ENCODE data around the gene MLLT1. TPM values are rescaled to one million over a fixed set of nuclear protein-coding genes. Genes with fewer than 3 reads are reported as not detected.
A peak's percentile ranks its signal among the peaks of the same experiment; 100 is the strongest.

Gene MLLT1
- total RNA-seq, 1 experiment from 2014 or later, result 5.6 TPM

DNA sequence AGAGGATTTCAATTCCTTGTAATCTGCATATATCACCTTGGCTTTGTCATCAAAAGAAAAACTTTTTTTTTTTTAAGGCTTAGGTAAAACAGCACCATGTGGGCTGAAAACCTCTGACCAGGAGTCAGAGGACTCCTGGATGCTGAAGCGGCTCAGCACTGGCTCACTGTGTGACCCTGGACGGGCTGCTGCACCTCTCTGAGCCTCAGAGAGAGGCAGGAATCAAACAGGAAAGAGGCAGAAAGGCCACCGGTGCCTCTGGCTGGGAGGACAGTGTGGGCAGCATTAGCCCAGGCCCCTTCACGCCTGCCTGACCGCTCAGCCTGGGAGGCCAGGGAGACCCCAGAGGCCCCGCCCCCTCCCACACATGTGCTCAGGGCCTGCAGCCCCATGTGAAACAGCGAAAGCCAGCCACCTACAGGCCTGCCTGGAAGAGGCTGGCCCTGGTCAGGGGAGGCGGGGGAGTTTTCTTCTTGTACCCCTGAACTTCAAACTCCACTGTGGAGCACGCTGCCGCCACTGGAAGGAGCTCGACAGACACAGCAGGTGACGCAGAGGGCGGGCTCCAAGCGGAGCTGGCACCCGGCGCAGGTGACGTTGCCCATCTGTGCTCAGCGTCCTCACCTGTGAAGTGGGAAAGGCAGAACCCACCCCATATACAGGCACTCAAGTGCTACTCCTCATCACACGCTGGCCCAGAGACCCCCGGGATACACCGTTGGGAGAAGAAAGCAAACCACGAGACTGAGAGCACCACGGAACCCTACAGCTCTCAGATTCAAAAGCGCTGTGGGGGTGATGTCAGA, 39.7 kb downstream of the MLLT1 start:
- DNase-seq (ENCODE audit: low spot score), result peak; percentile 50

DNA sequence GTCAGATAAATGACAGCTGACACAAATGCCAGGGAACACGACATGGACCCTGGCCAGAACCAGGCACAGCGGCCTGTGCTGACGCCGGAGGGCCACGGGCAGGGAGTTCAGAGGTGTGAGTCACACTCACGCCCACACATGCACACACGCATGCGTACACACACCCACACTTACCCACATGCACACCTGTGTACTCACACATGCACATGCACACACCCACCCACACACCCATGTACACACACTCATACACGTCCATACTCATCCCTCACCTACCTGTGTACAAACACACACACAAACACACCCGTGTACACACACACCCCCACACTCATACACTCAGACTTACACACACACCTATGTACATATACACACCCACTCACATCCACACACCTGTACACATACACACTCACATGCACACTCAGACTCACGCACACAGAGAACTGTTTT, 40.4 kb downstream of the MLLT1 start:
- in situ Hi-C loops (cut with HindIII; ENCODE audit: low sequenced_read_pairs), result no loop called here
- DNase-seq (ENCODE audit: low spot score), result no peak

More for the DNA sequence above, 39.7 kb downstream of the MLLT1 start:
- in situ Hi-C loops (cut with HindIII; ENCODE audit: low sequenced_read_pairs), result no loop called here

DNA sequence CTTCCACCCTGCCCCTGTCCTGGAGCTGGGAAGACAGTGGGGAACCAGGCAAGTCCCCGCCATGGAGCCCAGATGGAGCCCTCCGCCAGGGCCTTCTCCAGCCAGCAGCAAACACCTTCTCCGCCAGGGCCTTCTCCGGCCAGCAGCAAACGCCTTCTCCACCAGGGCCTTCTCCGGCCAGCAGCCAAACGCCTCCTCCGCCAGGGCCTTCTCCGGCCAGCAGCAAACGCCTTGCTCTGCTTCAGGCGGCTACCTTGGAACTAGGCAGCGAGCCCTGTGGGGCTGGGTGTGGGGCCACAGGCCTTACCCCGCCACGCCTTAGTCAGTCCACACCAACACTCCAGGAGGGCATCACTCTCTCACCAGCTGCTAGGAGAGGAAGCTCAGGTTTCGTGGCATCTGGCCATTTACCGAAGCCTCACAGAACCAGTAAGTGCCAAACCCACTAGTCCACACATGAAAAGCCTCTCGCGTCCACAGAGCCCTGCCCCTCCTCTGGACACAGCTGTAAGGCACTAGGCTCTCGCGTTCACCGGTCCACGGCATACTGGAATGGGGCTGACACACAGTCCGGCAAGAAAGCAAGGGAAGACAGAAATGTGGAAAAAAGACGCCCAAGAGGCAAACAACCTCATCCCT, 41.0 kb downstream of the MLLT1 start:
- in situ Hi-C loops (cut with HindIII; ENCODE audit: low sequenced_read_pairs), result no loop called here

DNA sequence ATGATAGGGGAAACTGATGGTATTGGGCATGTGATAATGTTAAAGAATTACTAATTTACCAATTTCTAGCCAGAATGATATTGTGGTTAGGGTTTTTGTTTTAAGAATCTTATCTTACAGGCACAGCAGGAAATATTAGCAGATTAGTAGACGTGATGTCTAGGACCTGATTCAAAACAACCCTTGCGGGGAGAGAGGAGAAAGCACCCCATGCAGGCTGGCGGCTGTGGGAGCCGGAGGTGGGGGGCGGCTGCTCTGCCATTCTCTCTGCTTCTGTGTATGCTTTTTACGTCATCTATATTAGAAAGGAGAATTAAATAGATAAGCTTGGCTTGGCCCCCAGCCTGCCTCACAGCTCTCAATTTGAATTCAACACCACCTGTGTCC, 41.5 kb downstream of the MLLT1 start:
- in situ Hi-C loops (cut with HindIII; ENCODE audit: low sequenced_read_pairs), result no loop called here
- DNase-seq (ENCODE audit: low spot score), result no peak

More for the DNA sequence above, 41.0 kb downstream of the MLLT1 start:
- peak; percentile 67 for DNase-seq (ENCODE audit: low spot score)

DNA sequence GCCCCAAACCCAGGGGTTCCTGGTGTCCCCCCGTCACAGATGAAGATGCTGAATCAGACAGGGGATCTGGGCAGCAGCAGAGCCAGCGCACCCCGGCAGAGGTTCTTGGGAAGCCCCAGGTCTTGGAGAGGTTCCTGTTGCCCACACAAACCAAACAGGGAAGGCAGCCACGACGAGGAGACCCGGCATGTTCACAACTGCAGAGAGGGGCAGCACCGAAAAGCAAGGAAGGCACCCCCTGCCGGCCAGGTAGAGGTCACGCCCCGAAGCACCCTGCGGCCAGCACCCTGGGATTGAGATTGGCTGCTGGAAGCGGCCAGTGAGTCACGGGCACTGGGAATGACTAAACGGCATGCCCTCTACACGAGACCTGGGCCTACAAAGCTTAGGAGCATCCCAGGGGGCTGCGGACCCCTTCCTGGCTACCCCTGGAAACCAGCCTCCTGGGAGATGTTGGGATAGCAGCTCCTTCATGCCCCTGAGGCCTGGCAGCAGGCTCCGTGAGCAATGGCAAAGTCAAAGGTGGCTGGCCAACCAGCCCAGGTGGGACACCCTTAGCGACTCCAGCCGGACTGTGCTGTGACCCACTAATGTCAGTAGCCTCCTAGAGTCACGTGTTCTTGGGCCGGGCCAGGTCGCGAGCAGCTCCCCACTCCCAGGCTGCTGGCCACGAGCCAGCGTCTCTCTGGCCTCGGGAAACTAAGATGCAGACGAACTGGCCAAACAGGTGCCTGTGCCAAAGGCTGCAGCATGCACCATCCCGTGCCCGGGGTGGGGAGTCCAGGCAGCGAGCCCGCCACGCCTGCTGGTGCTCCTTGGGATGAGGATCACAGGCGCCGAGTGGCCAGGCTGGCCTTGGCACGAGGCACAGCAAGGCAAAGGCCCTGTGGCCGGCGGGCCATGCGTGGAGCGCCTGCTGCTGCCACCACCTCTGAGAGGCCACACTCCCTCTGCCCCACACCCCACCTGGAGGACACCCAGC, 43.2 kb downstream of the MLLT1 start:
- in situ Hi-C loops (cut with HindIII; ENCODE audit: low sequenced_read_pairs), result no loop called here
- peak; percentile 91 for DNase-seq (ENCODE audit: low spot score)

DNA sequence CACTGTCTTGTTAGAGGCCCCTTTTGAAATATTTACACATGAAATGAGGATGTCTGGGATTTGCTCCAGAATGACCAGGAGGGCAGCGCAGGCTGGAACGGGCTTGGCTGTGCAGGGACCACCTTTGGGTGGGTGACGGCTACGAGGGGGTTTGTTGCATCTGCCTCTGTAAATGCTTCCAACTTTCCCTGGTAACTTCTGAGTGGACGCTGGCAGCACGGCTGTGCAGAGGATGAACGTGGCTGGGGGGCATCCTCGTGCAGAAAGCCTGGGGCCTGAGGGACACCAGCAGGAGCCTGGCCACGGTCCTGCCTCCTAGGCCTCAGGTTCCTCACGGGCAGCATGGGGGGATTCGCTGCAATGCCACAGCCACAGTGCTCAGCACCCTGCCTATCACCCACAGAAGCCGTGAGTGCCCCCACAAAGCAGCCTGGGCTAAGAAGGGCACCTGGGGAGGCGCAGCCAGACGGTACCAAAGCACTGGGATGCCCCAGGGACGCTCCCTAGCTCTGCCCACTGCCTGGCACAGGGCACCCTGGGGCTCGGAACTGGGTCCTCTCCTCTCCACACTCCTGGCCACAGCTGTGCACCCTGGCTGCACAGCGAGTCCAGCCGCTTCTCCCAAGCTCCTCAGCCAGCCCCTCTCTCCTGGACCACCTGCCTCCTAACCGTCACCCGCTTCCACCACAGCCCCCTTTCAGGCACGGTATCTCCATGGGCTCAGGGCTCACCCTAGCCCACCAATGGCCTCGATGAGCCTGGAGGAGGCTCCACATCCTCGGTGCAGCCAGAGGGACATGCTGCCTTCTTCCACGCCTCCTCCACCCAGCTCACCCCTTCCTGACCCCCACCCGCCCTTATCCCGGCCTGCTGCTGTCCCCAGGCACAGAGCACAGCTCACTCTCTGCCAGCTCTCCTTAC, 44.5 kb downstream of the MLLT1 start:
- DNase-seq (ENCODE audit: low spot score), result no peak
- in situ Hi-C loops (cut with HindIII; ENCODE audit: low sequenced_read_pairs), result no loop called here

DNA sequence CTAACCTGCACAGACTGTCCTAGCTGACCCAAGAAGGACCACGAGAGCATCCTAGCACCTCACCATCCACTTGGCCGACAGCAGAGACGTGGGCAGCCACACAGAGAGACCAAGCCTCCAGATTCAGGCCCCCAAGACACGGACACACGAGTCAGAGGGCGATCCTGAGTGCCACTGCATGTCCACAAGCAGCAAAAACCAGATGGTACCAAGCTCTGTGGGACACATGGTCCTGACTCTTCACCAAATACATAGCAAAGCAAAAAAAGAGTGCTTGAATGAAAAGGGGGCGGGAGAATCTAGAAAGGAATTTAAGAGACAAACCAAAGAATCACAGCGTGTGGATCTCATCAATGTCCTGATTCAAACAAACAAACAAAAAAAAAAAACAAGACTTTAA, 45.2 kb downstream of the MLLT1 start:
- in situ Hi-C loops (cut with HindIII; ENCODE audit: low sequenced_read_pairs), result no loop called here
- DNase-seq (ENCODE audit: low spot score), result peak; percentile 70

DNA sequence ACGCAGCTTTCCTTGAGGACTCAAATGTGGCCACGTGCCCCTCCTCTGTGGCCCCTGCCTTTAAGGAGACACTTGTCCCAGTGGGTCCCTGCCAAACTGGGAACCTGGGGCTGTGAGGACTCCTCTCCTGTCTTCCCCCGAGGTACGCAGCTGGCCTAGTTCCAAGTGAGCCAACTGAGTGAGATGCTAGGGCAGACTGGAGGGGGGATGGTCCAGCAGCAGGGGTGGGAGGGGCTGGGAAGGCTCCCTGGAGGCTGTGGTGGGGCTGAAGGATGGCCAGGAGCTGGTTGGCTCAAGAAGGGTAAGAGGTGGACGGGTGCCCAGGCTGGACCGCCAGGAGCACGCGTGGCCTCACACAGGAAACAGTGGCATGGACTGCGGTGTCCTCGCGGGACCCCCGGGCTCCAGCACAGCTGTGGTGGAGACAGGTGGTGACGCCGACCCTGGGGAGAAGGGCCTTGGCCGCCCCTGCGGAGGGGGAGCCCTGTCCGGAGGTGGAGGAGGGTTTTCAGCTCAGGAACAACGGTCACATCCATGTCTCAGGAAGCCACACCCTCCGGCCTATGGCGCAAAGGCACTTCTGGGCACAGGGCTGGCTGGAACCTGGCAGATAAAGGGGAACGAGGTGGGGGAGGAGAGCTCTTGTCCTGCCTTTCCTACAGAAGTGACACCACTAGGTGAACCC, 45.8 kb downstream of the MLLT1 start:
- peak; percentile 78 for DNase-seq (ENCODE audit: low spot score)
- in situ Hi-C loops (cut with HindIII; ENCODE audit: low sequenced_read_pairs), result no loop called here

DNA sequence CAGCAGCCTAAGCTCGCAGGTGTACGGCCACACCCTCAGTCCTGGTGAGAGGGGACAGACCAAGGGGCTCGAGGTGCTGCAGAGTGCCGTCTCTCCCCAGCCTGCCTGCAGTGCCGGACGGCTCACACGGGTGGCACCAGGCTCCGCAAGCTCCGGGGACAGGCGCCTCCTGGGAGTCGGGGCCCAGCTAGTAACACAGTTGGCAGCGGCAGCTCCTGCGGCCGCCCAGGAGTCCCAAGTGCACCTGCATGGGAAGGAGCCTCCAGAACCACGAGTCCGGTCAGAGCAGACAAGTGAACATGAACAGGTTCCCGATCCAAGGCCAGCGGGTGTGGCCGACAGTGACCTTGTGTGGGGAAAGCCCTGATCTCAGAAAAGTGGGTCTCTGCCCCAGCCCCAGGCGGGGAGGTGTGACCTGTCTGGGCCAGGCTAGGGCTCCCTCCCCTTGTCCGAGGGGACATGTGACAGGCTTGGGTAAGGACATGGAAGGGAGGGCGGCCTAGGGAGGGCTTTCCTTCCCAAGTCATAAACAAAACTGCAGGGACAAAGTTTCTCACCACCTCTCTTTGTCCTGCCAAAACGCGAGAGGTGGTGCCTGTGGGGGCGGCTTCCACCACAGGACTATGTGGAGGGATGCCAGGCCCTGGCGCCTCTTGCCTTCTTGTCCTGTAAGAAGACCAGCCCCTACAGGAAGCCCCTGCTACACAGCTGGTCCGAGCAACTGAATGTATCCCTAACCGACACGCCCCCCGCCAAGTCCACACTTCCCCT, 46.5 kb downstream of the MLLT1 start:
- in situ Hi-C loops (cut with HindIII; ENCODE audit: low sequenced_read_pairs), result no loop called here
- DNase-seq (ENCODE audit: low spot score), result no peak

DNA sequence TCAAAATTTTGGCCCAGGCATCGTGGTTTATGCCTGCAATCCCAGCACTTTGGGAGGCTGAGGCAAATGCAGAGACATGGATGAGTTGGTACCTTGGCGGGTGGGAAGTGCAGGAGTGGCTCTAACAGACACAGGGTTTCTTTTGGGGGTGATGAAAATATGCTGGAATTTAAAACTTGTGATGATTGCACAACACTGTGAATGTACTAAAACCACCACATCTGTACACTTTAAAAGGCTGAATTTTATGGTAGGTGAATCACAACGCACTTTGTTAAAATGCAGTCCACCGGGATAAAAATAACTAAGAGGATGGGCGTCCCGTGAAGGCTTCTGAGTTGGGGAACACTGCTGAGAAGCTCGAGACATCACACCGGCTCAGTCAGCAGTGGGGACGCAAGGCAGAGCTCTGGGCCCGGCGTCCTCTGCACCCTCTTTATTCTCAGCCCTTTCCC, 47.1 kb downstream of the MLLT1 start:
- no peak for DNase-seq (ENCODE audit: low spot score)
- in situ Hi-C loops (cut with HindIII; ENCODE audit: low sequenced_read_pairs), result no loop called here

DNA sequence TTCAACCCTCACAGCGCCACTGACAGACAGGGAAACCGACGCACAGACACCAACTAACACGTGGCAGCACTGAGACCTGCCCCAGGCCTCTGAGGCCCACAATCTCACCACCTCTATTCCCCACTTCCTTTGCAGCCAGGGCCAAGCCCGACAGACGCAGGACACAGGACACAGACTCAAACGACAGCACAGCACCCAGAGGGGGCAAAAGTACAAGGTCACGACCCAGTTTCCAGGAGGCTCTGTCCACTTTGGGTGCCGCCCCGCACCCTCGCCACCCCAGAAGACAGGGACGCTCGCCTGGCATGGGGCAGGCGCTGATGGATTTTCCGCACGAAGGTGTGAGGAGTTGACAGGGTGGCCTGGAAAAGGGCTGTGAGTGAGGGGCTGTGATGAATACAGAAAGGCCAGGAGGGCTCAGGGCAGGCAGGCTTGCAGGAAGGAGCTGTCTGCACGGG, 48.8 kb downstream of the MLLT1 start:
- in situ Hi-C loops (cut with HindIII; ENCODE audit: low sequenced_read_pairs), result no loop called here
- no peak for DNase-seq (ENCODE audit: low spot score)

DNA sequence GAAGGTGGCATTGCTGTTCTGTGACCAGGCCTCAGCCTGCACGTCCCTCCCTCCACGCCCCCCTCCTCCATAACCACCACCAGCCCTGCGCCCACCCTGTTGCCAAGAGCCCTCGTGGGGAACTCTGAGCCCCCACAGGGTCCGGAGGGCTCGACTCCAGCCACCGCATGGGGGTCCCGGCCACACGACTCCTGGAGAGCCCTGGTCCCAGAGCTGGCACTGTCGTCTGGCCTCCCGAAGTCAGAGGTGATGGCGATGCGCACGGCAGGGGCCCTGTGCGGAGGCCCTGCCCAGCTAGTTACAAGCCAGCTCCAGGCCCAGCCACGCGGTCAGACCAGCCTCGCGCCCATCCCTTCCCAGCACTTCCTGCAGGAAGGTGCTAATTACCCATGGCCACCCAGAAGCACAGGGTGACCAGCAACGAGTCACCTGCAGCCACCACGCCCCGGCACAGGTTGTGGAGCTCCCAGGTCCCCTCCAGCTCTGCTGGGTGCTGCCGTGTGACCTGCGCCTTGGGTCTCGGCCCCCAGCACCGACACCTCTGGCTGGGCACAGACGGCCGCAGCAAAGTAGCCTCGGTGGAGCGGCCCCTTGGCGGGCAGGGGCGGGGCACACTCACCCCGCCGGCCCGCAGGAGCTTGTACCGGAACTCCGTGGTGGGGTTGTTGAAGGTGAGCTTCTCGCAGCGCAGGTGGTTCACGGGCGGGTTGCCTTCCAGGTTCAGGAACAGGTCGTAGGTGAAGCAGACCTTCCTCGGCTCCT, 49.6 kb downstream of the MLLT1 start:
- in situ Hi-C loops (cut with HindIII; ENCODE audit: low sequenced_read_pairs), result no loop called here
- DNase-seq (ENCODE audit: low spot score), result no peak

DNA sequence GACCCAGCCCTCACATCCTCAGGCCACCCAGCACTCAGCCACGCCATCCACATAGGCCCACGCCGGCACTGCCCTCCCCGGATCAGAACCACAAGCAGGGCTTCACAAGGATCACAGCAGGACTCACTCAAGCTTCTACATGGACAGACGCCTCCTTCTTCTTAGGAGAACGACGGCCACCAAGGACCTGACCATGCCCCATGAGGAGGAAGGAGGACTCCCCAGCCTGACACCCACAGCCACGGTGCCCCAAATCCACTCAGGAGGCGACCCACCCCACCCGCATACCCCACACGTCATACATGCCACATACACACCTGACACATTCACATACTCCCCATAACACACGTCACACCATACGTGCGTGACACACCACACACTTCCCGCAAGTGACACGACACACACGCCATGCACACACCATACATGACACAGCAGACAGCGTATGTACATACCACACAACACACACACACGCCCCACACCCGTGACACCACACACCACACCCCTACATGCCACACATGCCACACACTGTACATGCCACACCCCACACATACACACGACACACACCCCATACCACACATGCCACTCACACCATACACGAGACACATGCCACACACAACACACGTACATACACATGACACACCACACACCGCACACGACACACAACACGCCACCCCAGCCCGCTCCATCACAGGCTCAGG, 50.4 kb downstream of the MLLT1 start:
- DNase-seq (ENCODE audit: low spot score), result peak; percentile 4
- in situ Hi-C loops (cut with HindIII; ENCODE audit: low sequenced_read_pairs), result no loop called here

DNA sequence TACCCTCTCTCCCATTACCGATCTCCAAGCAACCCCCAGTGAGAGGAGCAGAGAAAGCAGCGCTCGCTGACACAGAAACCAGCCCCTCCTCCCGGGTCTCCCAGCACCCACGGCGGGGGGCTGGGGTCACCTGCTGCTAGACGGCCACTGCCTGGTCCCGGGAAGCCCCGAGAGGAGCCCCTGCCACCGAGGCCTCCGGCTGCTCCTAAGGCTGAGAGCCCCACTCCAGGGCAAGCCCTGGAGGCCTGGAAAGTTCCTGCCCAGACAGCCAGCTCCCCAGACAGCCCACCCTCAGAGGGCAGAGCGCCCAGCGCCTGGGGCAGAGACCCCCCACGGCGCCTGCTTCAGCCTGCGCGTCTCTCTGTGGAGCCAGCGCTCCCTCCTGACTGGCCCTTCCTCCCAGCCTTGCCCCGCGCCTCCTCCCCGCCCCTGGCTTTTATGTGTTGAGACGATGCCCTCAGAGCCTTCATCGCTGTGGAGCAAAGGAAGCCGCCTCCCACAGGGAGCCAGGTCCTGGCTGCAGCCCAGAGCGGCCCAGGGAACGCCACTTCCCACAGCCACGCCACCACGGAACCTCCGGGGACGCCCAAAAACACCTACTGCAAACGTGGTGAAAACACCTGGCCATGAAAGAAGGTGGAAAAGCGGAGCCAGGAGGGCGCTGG, 51.1 kb downstream of the MLLT1 start:
- in situ Hi-C loops (cut with HindIII; ENCODE audit: low sequenced_read_pairs), result no loop called here
- no peak for DNase-seq (ENCODE audit: low spot score)

DNA sequence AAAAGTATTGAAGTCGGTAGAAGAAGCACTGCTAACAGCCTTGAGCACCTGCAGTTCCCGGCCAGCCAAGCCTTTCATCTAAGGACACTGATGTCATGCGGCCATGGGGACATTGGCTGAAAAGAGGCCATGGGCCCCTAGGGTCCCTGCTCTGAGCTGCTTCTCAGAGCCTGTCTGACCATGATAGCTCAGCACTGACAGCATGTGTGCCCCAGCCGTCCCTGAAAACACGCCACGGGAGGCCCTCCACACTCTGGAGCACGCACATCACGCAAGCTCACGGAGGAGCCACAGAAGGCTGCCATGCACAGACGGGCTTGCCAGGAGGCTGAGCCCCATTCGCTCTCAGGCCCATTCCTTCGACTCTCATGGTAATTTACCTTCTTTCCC, 51.8 kb downstream of the MLLT1 start:
- in situ Hi-C loops (cut with HindIII; ENCODE audit: low sequenced_read_pairs), result no loop called here
- peak; percentile 54 for DNase-seq (ENCODE audit: low spot score)
